ENCODE data around the gene FKTN. TPM values are rescaled to one million over a fixed set of nuclear protein-coding genes. Genes with fewer than 3 reads are reported as not detected.

The FKTN gene
- total RNA-seq, 1 donor from 2014 or later, result 16.2 TPM

DNA sequence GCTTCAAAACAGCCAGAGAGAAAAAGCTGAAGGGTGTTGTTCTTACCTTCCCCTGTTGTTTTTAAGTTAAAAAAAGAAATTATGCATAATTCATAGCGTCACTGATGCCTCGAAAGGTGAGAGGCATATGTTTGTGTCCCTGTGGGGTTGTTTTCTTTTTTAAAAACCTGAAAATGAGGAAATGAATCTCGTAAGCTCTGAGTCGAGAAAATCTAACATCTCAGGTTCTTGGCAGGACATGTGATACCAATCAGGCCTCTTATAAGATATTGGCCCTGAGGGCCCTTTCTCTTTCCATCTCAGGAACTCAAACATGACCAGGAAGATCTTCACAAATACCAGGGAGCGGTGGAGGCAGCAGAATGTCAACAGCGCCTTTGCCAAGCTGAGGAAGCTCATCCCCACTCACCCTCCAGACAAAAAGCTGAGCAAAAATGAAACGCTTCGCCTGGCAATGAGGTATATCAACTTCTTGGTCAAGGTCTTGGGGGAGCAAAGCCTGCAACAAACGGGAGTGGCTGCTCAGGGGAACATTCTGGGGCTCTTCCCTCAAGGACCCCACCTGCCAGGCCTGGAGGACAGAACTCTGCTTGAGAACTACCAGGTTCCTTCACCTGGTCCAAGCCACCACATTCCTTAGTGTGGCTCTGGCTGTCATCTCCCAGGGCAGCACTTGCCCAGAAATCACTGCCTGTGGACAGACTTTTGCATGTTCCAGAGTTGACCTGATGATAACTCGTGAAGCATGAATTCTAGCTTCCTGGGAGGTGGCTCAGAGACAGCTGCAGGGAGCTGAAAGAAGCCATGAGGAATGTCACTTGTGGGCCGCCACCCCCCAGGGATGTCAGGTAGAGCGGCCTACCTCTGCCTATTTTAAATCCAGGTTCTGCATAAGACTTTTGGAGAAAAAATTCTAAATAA, 104.5 kb downstream of the FKTN start, which contains the start of gene TAL2:
TAL2 (plus strand) TSS at position 274 of the 921 bp plus-strand sequence; CDS start at position 314, 40 bp downstream.
- Mint-ChIP-seq H3K4me1 (ENCODE audit: low read depth) (no peaks in the 10 kb centered on the region), H3K27ac (ENCODE audit: unreplicated experiment) (no peak within 1 kb of the TSS), H3K27me3 (ENCODE audit: low read depth) (peaks cover 8% of the 10 kb centered on the region), H3K9me3 (ENCODE audit: low read depth) (no peaks in the 10 kb centered on the region), H3K4me3 (ENCODE audit: unreplicated experiment) (no peak within 1 kb of the TSS), H3K36me3 (ENCODE audit: low read depth) (no peaks in the 10 kb centered on the region)
- TF ChIP-seq, protein P1, sequence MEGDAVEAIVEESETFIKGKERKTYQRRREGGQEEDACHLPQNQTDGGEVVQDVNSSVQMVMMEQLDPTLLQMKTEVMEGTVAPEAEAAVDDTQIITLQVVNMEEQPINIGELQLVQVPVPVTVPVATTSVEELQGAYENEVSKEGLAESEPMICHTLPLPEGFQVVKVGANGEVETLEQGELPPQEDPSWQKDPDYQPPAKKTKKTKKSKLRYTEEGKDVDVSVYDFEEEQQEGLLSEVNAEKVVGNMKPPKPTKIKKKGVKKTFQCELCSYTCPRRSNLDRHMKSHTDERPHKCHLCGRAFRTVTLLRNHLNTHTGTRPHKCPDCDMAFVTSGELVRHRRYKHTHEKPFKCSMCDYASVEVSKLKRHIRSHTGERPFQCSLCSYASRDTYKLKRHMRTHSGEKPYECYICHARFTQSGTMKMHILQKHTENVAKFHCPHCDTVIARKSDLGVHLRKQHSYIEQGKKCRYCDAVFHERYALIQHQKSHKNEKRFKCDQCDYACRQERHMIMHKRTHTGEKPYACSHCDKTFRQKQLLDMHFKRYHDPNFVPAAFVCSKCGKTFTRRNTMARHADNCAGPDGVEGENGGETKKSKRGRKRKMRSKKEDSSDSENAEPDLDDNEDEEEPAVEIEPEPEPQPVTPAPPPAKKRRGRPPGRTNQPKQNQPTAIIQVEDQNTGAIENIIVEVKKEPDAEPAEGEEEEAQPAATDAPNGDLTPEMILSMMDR (IDR thresholded peaks at IDR 0.05), result no peak
- no peak for DNase-seq (ENCODE audit: low spot score)

DNA sequence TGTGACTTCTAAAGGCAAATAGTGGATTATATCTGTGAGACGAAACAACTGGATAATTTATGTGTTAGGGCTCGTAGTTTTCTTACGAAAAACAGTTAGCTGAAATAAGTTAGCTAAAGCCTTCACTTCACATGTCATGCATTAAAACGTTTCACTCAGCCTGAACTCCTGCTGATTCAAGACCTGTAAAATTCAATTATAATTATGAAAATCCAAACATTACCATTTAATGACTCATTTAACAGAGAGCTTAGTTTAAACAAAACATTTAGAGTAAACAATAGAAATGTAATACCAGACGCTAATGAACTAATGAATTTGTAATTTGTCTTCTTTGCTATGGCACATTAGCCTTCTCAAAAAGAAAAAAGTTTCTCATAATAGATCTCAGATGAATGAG, 106.0 kb downstream of the FKTN start:
- DNase-seq (ENCODE audit: low spot score), result no peak
- peaks cover 9% of the 10 kb centered on the region for H3K27me3 Mint-ChIP-seq (ENCODE audit: low read depth)

DNA sequence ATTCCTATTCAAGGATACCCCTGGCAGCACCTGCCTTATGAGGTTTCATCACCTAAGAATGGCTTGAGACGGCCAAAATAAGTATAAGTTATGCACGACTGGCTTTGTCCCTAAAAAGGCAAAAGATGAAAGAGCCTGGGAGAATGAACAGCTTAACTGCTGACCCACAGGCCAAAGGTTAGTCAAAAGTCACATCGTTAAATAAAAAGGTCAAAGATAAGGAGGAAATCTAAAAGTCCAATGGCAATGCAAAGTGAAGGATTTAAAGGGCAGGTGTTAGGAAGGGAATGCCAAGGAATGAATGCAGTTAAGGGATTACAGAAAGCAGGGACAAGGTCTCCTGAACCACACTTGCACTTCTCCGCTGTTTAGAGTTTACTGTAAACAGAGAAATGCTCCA, 109.9 kb downstream of the FKTN start:
- Mint-ChIP-seq H3K36me3 (ENCODE audit: low read depth) (no peaks in the 10 kb centered on the region), H3K27ac (ENCODE audit: unreplicated experiment) (no peak overlapping the region), H3K9me3 (ENCODE audit: low read depth) (no peaks in the 10 kb centered on the region), H3K4me3 (ENCODE audit: unreplicated experiment) (no peak overlapping the region), H3K4me1 (ENCODE audit: low read depth) (no peaks in the 10 kb centered on the region), H3K27me3 (ENCODE audit: low read depth) (peaks cover 21% of the 10 kb centered on the region)
- TF ChIP-seq, protein P1 (IDR thresholded peaks at IDR 0.05), result no peak
- DNase-seq (ENCODE audit: low spot score), result no peak

More for the DNA sequence above, 106.0 kb downstream of the FKTN start:
- no peak overlapping the region for H3K27ac Mint-ChIP-seq (ENCODE audit: unreplicated experiment)
- no peaks in the 10 kb centered on the region for H3K9me3 Mint-ChIP-seq (ENCODE audit: low read depth)
- H3K4me3 Mint-ChIP-seq (ENCODE audit: unreplicated experiment), result no peak overlapping the region
- TF ChIP-seq, protein P1 (IDR thresholded peaks at IDR 0.05), result no peak
- H3K36me3 Mint-ChIP-seq (ENCODE audit: low read depth), result no peaks in the 10 kb centered on the region
- H3K4me1 Mint-ChIP-seq (ENCODE audit: low read depth), result no peaks in the 10 kb centered on the region

DNA sequence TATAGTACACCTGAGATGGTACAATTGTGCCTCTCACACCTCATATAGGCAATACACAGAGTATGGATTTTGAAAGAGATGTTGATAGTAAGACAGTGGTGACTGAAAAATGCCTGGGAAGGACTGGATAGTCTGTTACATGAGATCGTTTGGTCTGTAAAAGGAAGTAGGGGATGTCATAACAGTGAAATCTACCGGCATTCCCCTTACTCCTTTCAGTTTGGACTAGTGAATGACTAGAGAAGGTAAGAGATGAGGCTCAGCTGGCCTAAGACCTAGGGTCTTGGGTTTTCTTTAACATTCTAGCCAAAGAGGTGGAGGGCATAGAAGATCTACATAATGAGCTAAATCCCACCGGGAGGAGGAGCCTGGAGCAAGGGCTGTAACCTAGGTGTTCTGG, 112.4 kb downstream of the FKTN start:
- peaks cover 25% of the 10 kb centered on the region for H3K27me3 Mint-ChIP-seq (ENCODE audit: low read depth)
- TF ChIP-seq, protein P1 (IDR thresholded peaks at IDR 0.05), result no peak

DNA sequence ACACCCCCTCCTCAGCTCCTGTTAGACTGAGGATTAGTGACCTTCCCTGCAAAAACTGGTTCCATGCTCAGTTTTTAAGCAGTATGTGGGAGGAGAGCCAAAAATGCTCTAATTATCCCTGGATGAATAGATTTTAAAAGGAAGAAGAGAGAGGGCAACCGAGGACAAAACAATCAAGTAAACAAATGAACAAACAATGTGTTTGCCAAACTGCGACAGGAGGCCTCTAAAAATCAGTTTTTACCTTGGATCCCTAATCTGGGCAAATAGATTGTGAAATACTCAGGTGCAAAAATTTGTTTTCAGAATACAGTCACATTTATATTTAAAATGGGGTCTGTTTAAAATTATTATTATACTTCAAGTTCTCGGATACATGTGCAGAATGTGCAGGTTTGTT, 112.8 kb downstream of the FKTN start:
- no peaks in the 10 kb centered on the region for H3K4me1 Mint-ChIP-seq (ENCODE audit: low read depth)
- H3K36me3 Mint-ChIP-seq (ENCODE audit: low read depth), result no peaks in the 10 kb centered on the region
- DNase-seq (ENCODE audit: low spot score), result no peak
- H3K27ac Mint-ChIP-seq (ENCODE audit: unreplicated experiment), result no peak overlapping the region
- no peaks in the 10 kb centered on the region for H3K9me3 Mint-ChIP-seq (ENCODE audit: low read depth)
- TF ChIP-seq, protein P1 (IDR thresholded peaks at IDR 0.05), result no peak
- no peak overlapping the region for H3K4me3 Mint-ChIP-seq (ENCODE audit: unreplicated experiment)
- H3K27me3 Mint-ChIP-seq (ENCODE audit: low read depth), result peaks cover 25% of the 10 kb centered on the region

More for the DNA sequence above, 112.4 kb downstream of the FKTN start:
- H3K9me3 Mint-ChIP-seq (ENCODE audit: low read depth), result no peaks in the 10 kb centered on the region
- no peak overlapping the region for H3K27ac Mint-ChIP-seq (ENCODE audit: unreplicated experiment)
- H3K4me3 Mint-ChIP-seq (ENCODE audit: unreplicated experiment), result no peak overlapping the region
- no peak for DNase-seq (ENCODE audit: low spot score)
- no peaks in the 10 kb centered on the region for H3K36me3 Mint-ChIP-seq (ENCODE audit: low read depth)
- no peaks in the 10 kb centered on the region for H3K4me1 Mint-ChIP-seq (ENCODE audit: low read depth)

Measured in chondrocyte (in vitro differentiated cells).